PC-9 (cell line): ENCODE results near the gene CFAP77. TPM values are rescaled to one million over a fixed set of nuclear protein-coding genes. Genes with fewer than 3 reads are reported as not detected.

Experiments used
- BruUV-seq: library from RNA; stranded (reverse); fragments of 400-500 nt; replicated peaks from 2 replicates; lab custom pipeline; 2021; lab: Mats Ljungman, UMichigan
- CTCF ChIA-PET: fragments of 300-600 bp; sonication (Branson Sonifier 250); formaldehyde crosslinking; loops from one replicate; lab custom pipeline; 2022; ENCODE audit warnings: antibody characterized with exemption; lab: Charles Lee
- POLR2A ChIA-PET: fragments of 300-600 bp; sonication (Branson Sonifier 250); formaldehyde crosslinking; loops from one replicate; lab custom pipeline; 2022; ENCODE audit warnings: antibody characterized with exemption; ENCODE audit not compliant: unreplicated experiment; lab: Charles Lee
- DNase-seq, 2 experiments: peaks; one replicate each; pipeline versions ENCODE4 v3.0.0 to v3.0.0-alpha.2; 2015 to 2022; ENCODE audit warnings: mixed read lengths in 1 of 2
- H2AFZ ChIP-seq: fragments of 200-600 bp; sonication (generic); 2 replicates; pipeline ENCODE4 v1.8.1; 2017; ENCODE audit warnings: antibody characterized with exemption
- H3F3A ChIP-seq: fragments of 200-600 bp; sonication (generic); 2 replicates; pipeline ENCODE4 v1.8.1; 2017; ENCODE audit warnings: antibody characterized with exemption, mild to moderate bottlenecking, low read depth; ENCODE audit not compliant: insufficient read depth
- H3K27ac ChIP-seq: fragments of 200-600 bp; sonication (generic); 2 replicates; pipeline ENCODE4 v1.6.1; 2016; ENCODE audit warnings: mixed run types
- H3K27me3 ChIP-seq: fragments of 200-600 bp; sonication (generic); 2 replicates; pipeline ENCODE4 v1.6.1; 2016; ENCODE audit warnings: low read depth, mixed run types; ENCODE audit not compliant: insufficient read depth
- H3K36me3 ChIP-seq: fragments of 200-600 bp; sonication (generic); 2 replicates; pipeline ENCODE4 v1.6.1; 2016; ENCODE audit warnings: low read depth, mixed run types
- H3K4me1 ChIP-seq: fragments of 200-600 bp; sonication (generic); replicated peaks from 2 replicates; pipeline ENCODE4 v1.6.1; 2016; ENCODE audit warnings: mixed run types; ENCODE audit not compliant: insufficient read depth
- H3K4me2 ChIP-seq: fragments of 200-600 bp; sonication (generic); 2 replicates; pipeline ENCODE4 v1.6.1; 2017; ENCODE audit warnings: mixed run types
- H3K4me3 ChIP-seq: fragments of 200-600 bp; sonication (generic); 2 replicates; pipeline ENCODE4 v1.6.1; 2016; ENCODE audit warnings: mixed run types
- H3K79me2 ChIP-seq: fragments of 200-600 bp; sonication (generic); 2 replicates; pipeline ENCODE4 v1.6.1; 2017; ENCODE audit warnings: low read depth, mixed run types
- H3K9me2 ChIP-seq: fragments of 200-600 bp; sonication (generic); 2 replicates; pipeline ENCODE4 v1.8.1; 2017; ENCODE audit warnings: mild to moderate bottlenecking; ENCODE audit not compliant: insufficient read depth
- H3K9me3 ChIP-seq: fragments of 200-600 bp; sonication (generic); 2 replicates; pipeline ENCODE4 v1.8.1; 2016; ENCODE audit warnings: low read depth; ENCODE audit not compliant: insufficient read depth
- H4K20me1 ChIP-seq: fragments of 200-600 bp; sonication (generic); 2 replicates; pipeline ENCODE4 v1.8.1; 2017; ENCODE audit not compliant: insufficient read depth
- CTCF ChIP-seq: fragments of 200-600 bp; sonication (generic); conservative IDR thresholded peaks from 2 replicates; pipeline ENCODE4 v1.6.1; 2017; ENCODE audit warnings: mixed run types, antibody characterized with exemption, mild to moderate bottlenecking, moderate library complexity
- EZH2 ChIP-seq: fragments of 200-600 bp; sonication (generic); IDR thresholded peaks from 2 replicates; pipeline ENCODE4 v1.8.0; 2017; ENCODE audit warnings: antibody characterized with exemption, low read depth
- intact Hi-C: fragments of 100-400 bp; cut with micrococcal nuclease; formaldehyde crosslinking; loops from one replicate; pipeline ENCODE4 v1.10.0; 2022; ENCODE audit not compliant: unreplicated experiment
- total RNA-seq: library from RNA; stranded (reverse); gene quantifications from 2 replicates; pipeline ENCODE4 v1.2.3, GENCODE V29; 2021

Gene CFAP77
- total RNA-seq, 1 experiment from 2014 or later: not detected

- no peak for DNase-seq
- no peak for TF ChIP-seq CTCF
- no peak for TF ChIP-seq EZH2
- H3K79me2 ChIP-seq: no peaks in the 10 kb centered on the region
Measured at GRCh38 chr9:132366481-132366880, 43.5 kb upstream of the CFAP77 start.

GRCh38 chr9:132367613-132368313 is 42.2 kb upstream of the CFAP77 start:
- H3K4me2 ChIP-seq: no peak overlapping the region
- intact Hi-C loops: no loop called here
- DNase-seq: no peak
- H3K27me3 ChIP-seq: no peaks in the 10 kb centered on the region
- ChIA-PET CTCF (no interaction called here), POLR2A (interaction anchor here (0.6 kb wide), 1 partner anchor 47 kb away, joined by 6 read pairs; no protein-coding TSS in a partner anchor)
- no peaks in the 10 kb centered on the region for H4K20me1 ChIP-seq
- TF ChIP-seq CTCF (no peak), EZH2 (no peak)
- H3K9me2 ChIP-seq: no peaks in the 10 kb centered on the region
- no peak overlapping the region for H3K4me3 ChIP-seq
- no peaks in the 10 kb centered on the region for H3K36me3 ChIP-seq
- no peak overlapping the region for H2AFZ ChIP-seq
- no peaks in the 10 kb centered on the region for H3K9me3 ChIP-seq
- H3K79me2 ChIP-seq: no peaks in the 10 kb centered on the region
- no peaks in the 10 kb centered on the region for H3K4me1 ChIP-seq
- BruUV-seq: no TSS peak
- H3K27ac ChIP-seq: no peak overlapping the region
- no peaks in the 10 kb centered on the region for H3F3A ChIP-seq

More at GRCh38 chr9:132366481-132366880, 43.5 kb upstream of the CFAP77 start:
- H3K9me3 ChIP-seq: no peaks in the 10 kb centered on the region
- no peak overlapping the region for H3K4me3 ChIP-seq
- H3K27ac ChIP-seq: no peak overlapping the region
- no peak overlapping the region for H2AFZ ChIP-seq
- no peaks in the 10 kb centered on the region for H3K36me3 ChIP-seq
- H3F3A ChIP-seq: no peaks in the 10 kb centered on the region
- intact Hi-C loops: no loop called here
- H3K4me2 ChIP-seq: no peak overlapping the region
- CTCF ChIA-PET: interaction anchor here (0.5 kb wide), 1 partner anchor 379 kb away, joined by 5 read pairs; no protein-coding TSS in a partner anchor
- BruUV-seq: no TSS peak
- POLR2A ChIA-PET: no interaction called here
- H3K4me1 ChIP-seq: no peaks in the 10 kb centered on the region
- H3K27me3 ChIP-seq: no peaks in the 10 kb centered on the region
- no peaks in the 10 kb centered on the region for H3K9me2 ChIP-seq
- no peaks in the 10 kb centered on the region for H4K20me1 ChIP-seq

GRCh38 chr9:132369421-132369820 is 40.6 kb upstream of the CFAP77 start:
- intact Hi-C loops: no loop called here
- no peak for TF ChIP-seq CTCF
- no peak overlapping the region for H3K4me2 ChIP-seq
- H3F3A ChIP-seq: peaks cover 8% of the 10 kb centered on the region; the same call in 1 of the 2 replicates
- BruUV-seq: no TSS peak
- H4K20me1 ChIP-seq: no peaks in the 10 kb centered on the region
- no peak overlapping the region for H3K4me3 ChIP-seq
- no peaks in the 10 kb centered on the region for H3K79me2 ChIP-seq
- H3K9me3 ChIP-seq: no peaks in the 10 kb centered on the region
- no peaks in the 10 kb centered on the region for H3K9me2 ChIP-seq
- no peak for DNase-seq
- no peak overlapping the region for H3K27ac ChIP-seq
- CTCF ChIA-PET: no interaction called here
- no peaks in the 10 kb centered on the region for H3K4me1 ChIP-seq
- H2AFZ ChIP-seq: no peak overlapping the region
- H3K36me3 ChIP-seq: no peaks in the 10 kb centered on the region
- POLR2A ChIA-PET: no interaction called here
- H3K27me3 ChIP-seq: no peaks in the 10 kb centered on the region
